Heart left ventricle (tissue), 16 donors: ENCODE data around the gene IL20RA. TPM values are rescaled to one million over a fixed set of nuclear protein-coding genes. Genes with fewer than 3 reads are reported as not detected.

Experiments
- ATAC-seq, 4 donors: fragments of 200-7000 bp; cut with Tn5 transposase; one replicate each; pipeline ENCODE4 v1.9.1; 2020 to 2022; ENCODE audit warnings: moderate library complexity in 4 of 4, mild to moderate bottlenecking in 3 of 4, moderate number of reproducible peaks in 1 of 4
- DNase-seq, 5 donors: peaks; one replicate each; pipeline ENCODE4 v3.0.0-alpha.2; 2020
- H3K27ac ChIP-seq, 12 donors: fragments of 200-600 bp; sonication (generic) in 4 of 12; one replicate each; pipeline versions ENCODE4 v1.5.0 to v1.8.0; 2016 to 2022; ENCODE audit warnings: mild to moderate bottlenecking in 2 of 12
- H3K27me3 ChIP-seq, 9 donors: fragments of 200-600 bp; sonication (generic) in 2 of 9; one replicate each; pipeline versions ENCODE4 v1.5.1 to v1.8.0; 2016 to 2022; ENCODE audit warnings: mild to moderate bottlenecking in 3 of 9
- H3K36me3 ChIP-seq, 9 donors: fragments of 200-600 bp; sonication (generic) in 2 of 9; one replicate each; pipeline versions ENCODE4 v1.5.0 to v1.8.0; 2018 to 2022; ENCODE audit warnings: mild to moderate bottlenecking in 2 of 9
- H3K4me1 ChIP-seq, 12 donors: fragments of 200-600 bp; sonication (generic) in 4 of 12; one replicate each; pipeline versions ENCODE4 v1.5.0 to v1.8.0; 2016 to 2022; ENCODE audit warnings: mild to moderate bottlenecking in 3 of 12
- H3K4me3 ChIP-seq, 12 donors: fragments of 200-600 bp; sonication (generic) in 4 of 12; one replicate each; pipeline versions ENCODE4 v1.5.0 to v1.8.0; 2017 to 2022; ENCODE audit warnings: mild to moderate bottlenecking in 9 of 12, moderate library complexity in 4 of 12
- H3K9me3 ChIP-seq, 12 donors: fragments of 200-600 bp; sonication (generic) in 4 of 12; one replicate each; pipeline versions ENCODE4 v1.5.0 to v1.8.0; 2016 to 2022; ENCODE audit warnings: mild to moderate bottlenecking in 1 of 12
- CTCF ChIP-seq, 12 donors: fragments of 200-600 bp; sonication (generic) in 4 of 12; IDR thresholded peaks; one replicate each; pipeline versions ENCODE4 v1.5.0 to v1.8.0; 2018 to 2022; ENCODE audit warnings: antibody characterized with exemption in 12 of 12, mild to moderate bottlenecking in 5 of 12
- POLR2A ChIP-seq, 2 donors: fragments of 450-650 bp; IDR thresholded peaks; one replicate each; pipeline ENCODE4 v1.6.1; 2017; ENCODE audit warnings: antibody characterized with exemption in 2 of 2, mild to moderate bottlenecking in 2 of 2, moderate library complexity in 2 of 2
- WGBS, 4 donors: extraction: QIAGEN DNeasy Blood & Tissue Kit in 2 of 4; methylation state at CpG; one replicate each; pipeline versions ENCODE4 v1.1.5 to v1.1.7; 2013 to 2018; 5-methylcytosine and 5-hydroxymethylcytosine counted together
- intact Hi-C, 10 donors: fragments of 100-400 bp; cut with DNase I; formaldehyde crosslinking; loops; one replicate each; pipeline versions ENCODE4 v1.11.1 to v1.14.2; 2022
- polyA plus RNA-seq, 2 donors: library from polyadenylated mRNA; stranded (reverse); fragments of 200-250 nt; gene quantifications; one replicate each; pipeline ENCODE4 v1.2.3, GENCODE V29; 2013
- total RNA-seq, 9 donors: library from RNA; depleted of rRNA in 2 of 9; stranded (reverse); fragments of >200 nt in 2 of 9; fragmentation: NEBNext Ultra II Directional in 3 of 9; extraction: Animal tissue kit (Norgen Biotek cat#: 25700) in 3 of 9; gene quantifications; one replicate each; pipeline versions ENCODE4 v1.1.0 to v1.2.4, GENCODE V29; 2016 to 2023
- donor health status: ischemic (EF 13 %, LVEDD 7.1; RV severe dilation, severe dysfunction).
- donor health status: healthy with polysubstance abuse.
- donor health status: DM: no; HTN: yes; CAD: no.
- donor health status: DM: no; HTN: no; CAD: no.
- donor health status: ischemic (EF 25% LVEDD 6.9; RV normal size, moderate dysfunction).
- donor health status: ischemic (EF 25% LVEDD 5.7; RV mildly dilated, moderate dysfunction).
- donor health status: healthy.
- donor health status: DM: yes; HTN: yes; CAD: no.
- donor health status: ischemic (EF 35%, LVEDD 5.7; RV mildly dilated, moderate dysfunction).
- donor health status: nonischemic (EF 11% LVEDD 7.7; RV severe dilation, severe dysfunction).
- donor health status: DM: yes; HTN: yes; CAD: no.
- donor health status: PGD.
- donor health status: ischemic (EF 29% LVEDD 5.4; RV normal size, mild dysfunction).
- donor health status: nonischemic (EF 23%, LVEDD 6.1; RV moderate dilation, normal function).

The IL20RA gene
- total and polyA plus RNA-seq, 11 donors: 0.19 to 6.9 (median 1.3) TPM

- peak in 4 of 5 donors; percentile 9 to 51 (median 30) for DNase-seq
- peaks cover 0 to 9% (median 0%) of the 10 kb centered on the region in 12 donors for H3K9me3 ChIP-seq
- ATAC-seq: peak in 3 of 4 donors; percentile 60 to 71 (median 64)
- peak overlapping the region in 5 of 12 donors; percentile 14 to 49 (median 26) for H3K27ac ChIP-seq
- H3K36me3 ChIP-seq: no peaks in the 10 kb centered on the region
- peaks cover 0 to 66% (median 22%) of the 10 kb centered on the region in 9 donors for H3K27me3 ChIP-seq
- H3K4me3 ChIP-seq: peak overlapping the region; percentile 61 to 83 (median 72)
- WGBS, 4 donors: 7 to 14% (median 9%) methylated on average over 19 to 42 of the region's 42 CpGs
- intact Hi-C loops: no loop called here
- no peak for TF ChIP-seq CTCF (IDR thresholded peaks at IDR 0.05)
- TF ChIP-seq POLR2A (IDR thresholded peaks at IDR 0.05): no peak
- H3K4me1 ChIP-seq: peaks cover 0 to 17% (median 0%) of the 10 kb centered on the region in 12 donors
Observed at GRCh38 chr6:137043710-137044365, 927 bp downstream of the IL20RA start.

GRCh38 chr6:137040393-137040792, 4.4 kb downstream of the IL20RA start:
- ATAC-seq: no peak
- TF ChIP-seq CTCF (IDR thresholded peaks at IDR 0.05) (peak in 2 of 12 donors; percentile 14 to 19), POLR2A (IDR thresholded peaks at IDR 0.05) (no peak)
- intact Hi-C loops: no loop called here

GRCh38 chr6:137039010-137039409, 5.8 kb downstream of the IL20RA start:
- ATAC-seq: no peak
- WGBS, 4 donors: 73 to 81% (median 75%) methylated on average over 4 of the region's 4 CpGs
- Histone ChIP-seq H3K4me3 (no peak overlapping the region), H3K27ac (no peak overlapping the region), H3K36me3 (no peaks in the 10 kb centered on the region), H3K27me3 (peaks cover 0 to 42% (median 13%) of the 10 kb centered on the region in 9 donors), H3K9me3 (peaks cover 0 to 9% (median 0%) of the 10 kb centered on the region in 12 donors), H3K4me1 (peaks cover 0 to 9% (median 0%) of the 10 kb centered on the region in 12 donors)
- TF ChIP-seq CTCF (IDR thresholded peaks at IDR 0.05) (no peak), POLR2A (IDR thresholded peaks at IDR 0.05) (no peak)
- DNase-seq: no peak
- intact Hi-C loops: no loop called here

More at GRCh38 chr6:137040393-137040792, 4.4 kb downstream of the IL20RA start:
- H3K4me3 ChIP-seq: no peak overlapping the region
- DNase-seq: no peak
- H3K9me3 ChIP-seq: peaks cover 0 to 9% (median 0%) of the 10 kb centered on the region in 12 donors
- H3K36me3 ChIP-seq: no peaks in the 10 kb centered on the region
- peaks cover 0 to 56% (median 22%) of the 10 kb centered on the region in 9 donors for H3K27me3 ChIP-seq
- H3K4me1 ChIP-seq: peaks cover 0 to 14% (median 0%) of the 10 kb centered on the region in 12 donors
- no peak overlapping the region for H3K27ac ChIP-seq

GRCh38 chr6:137036566-137037300, 8.0 kb downstream of the IL20RA start:
- Histone ChIP-seq H3K9me3 (peaks cover 0 to 9% (median 0%) of the 10 kb centered on the region in 12 donors), H3K27me3 (peaks cover 0 to 20% (median 0%) of the 10 kb centered on the region in 9 donors), H3K36me3 (no peaks in the 10 kb centered on the region), H3K27ac (no peak overlapping the region), H3K4me3 (no peak overlapping the region), H3K4me1 (no peaks in the 10 kb centered on the region)
- ATAC-seq (no peak), DNase-seq (no peak)
- intact Hi-C loops: no loop called here
- no peak for TF ChIP-seq CTCF (IDR thresholded peaks at IDR 0.05)
- no peak for TF ChIP-seq POLR2A (IDR thresholded peaks at IDR 0.05)
- WGBS, 4 donors: 78 to 80% (median 80%) methylated on average over 6 of the region's 6 CpGs
